ENCODE measurements around the gene FHL5. TPM values are rescaled to one million over a fixed set of nuclear protein-coding genes. Genes with fewer than 3 reads are reported as not detected.
"Not testable (repeated sequence)": the region's sequence is repeated elsewhere in the genome, so short reads cannot be mapped to it uniquely, and the experiment has no call there.

Gene FHL5
- total and polyA plus RNA-seq, 2 donors (not counting 3 experiments of a cell fraction or from before 2014, with no cell fraction given): not detected

DNA sequence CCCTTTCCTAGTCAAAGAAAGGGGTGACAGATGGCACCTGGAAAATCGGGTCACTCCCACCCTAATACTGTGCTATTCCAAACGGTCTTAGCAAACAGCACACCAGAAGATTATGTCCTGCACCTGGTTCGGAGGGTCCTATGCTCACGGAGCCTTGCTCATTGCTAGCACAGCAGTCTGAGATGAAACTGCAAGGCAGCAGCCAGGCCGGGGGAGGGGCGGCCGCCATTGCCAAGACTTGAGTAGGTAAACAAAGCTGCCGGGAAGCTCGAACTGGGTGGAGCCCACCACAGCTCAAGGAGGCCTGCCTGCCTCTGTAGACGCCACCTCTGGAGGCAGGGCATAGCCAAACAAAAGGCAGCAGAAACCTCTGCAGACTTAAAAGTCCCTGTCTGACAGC, 75.1 kb downstream of the FHL5 start:
- H3K9me1 ChIP-seq (replicated peaks; ENCODE audit: control insufficient read depth, extremely low read depth, insufficient read depth, low read length); H3K27ac ChIP-seq (ENCODE audit: insufficient read depth, low read depth, low read length); FAIRE-seq; intact Hi-C loops (cut with micrococcal nuclease); dilution Hi-C loops (cut with MboI; ENCODE audit: extremely low pct_ligation_motif_present, low sequenced_read_pairs); H3K79me2 ChIP-seq (ENCODE audit: control insufficient read depth, insufficient read depth, low read length); H3K36me3 ChIP-seq (ENCODE audit: control insufficient read depth in 2 of 2, extremely low read depth in 1 of 2, insufficient read depth in 2 of 2, low read length in 2 of 2); H3K4me3 ChIP-seq (replicated peaks in 1 of 3; ENCODE audit: insufficient read depth in 1 of 3, low read depth in 1 of 3, low read length in 3 of 3); CTCF ChIA-PET; H3K27me3 ChIP-seq (ENCODE audit: control insufficient read depth in 2 of 2, insufficient read depth in 2 of 2, low read length in 2 of 2); H3K4me2 ChIP-seq (ENCODE audit: insufficient read depth, low read length); H3K9me3 ChIP-seq (replicated peaks; ENCODE audit: control insufficient read depth, insufficient read depth, low read length); H3K9ac ChIP-seq (replicated peaks; ENCODE audit: extremely low read depth, insufficient read depth, low read length); H4K20me1 ChIP-seq (replicated peaks; ENCODE audit: control insufficient read depth, extremely low read depth, insufficient read depth, low read length); DNase-seq (ENCODE audit: low read depth, low spot score); H2AFZ ChIP-seq (ENCODE audit: low read depth, low read length); H3K4me1 ChIP-seq (ENCODE audit: control insufficient read depth, extremely low read depth, insufficient read depth, low read length); BruUV-seq (replicated peaks); POLR2A ChIA-PET: not testable (repeated sequence)

DNA sequence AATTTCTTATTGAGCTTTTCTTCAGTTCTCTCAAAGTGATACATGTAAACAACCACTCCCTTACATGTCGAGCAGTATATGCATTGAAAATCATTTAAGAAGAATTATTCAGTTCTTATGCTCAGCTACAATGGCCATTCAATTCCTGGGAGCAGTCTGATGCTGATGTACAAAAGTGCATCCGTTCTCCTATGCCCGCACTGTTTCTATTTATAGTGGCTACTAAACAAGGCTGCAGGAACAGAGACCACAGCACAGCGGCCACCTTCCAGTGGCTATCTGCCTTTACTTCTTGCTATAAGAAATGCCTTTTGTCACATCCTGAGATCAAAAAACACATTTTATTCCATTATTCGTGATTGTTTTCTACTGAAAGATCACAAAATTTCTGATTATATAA, 82.2 kb downstream of the FHL5 start:
- H3K9ac ChIP-seq (replicated peaks; ENCODE audit: extremely low read depth, insufficient read depth, low read length): no peak overlapping the region
- H3K4me1 ChIP-seq (ENCODE audit: control insufficient read depth, extremely low read depth, insufficient read depth, low read length): no peaks in the 10 kb centered on the region
- ChIA-PET POLR2A (no interaction called here), CTCF (no interaction called here)
- H3K4me3 ChIP-seq (replicated peaks in 1 of 3; ENCODE audit: insufficient read depth in 1 of 3, low read depth in 1 of 3, low read length in 3 of 3): no peak overlapping the region
- no peak for FAIRE-seq
- no peaks in the 10 kb centered on the region for H3K27me3 ChIP-seq (ENCODE audit: control insufficient read depth in 2 of 2, insufficient read depth in 2 of 2, low read length in 2 of 2)
- no peak overlapping the region for H3K27ac ChIP-seq (ENCODE audit: insufficient read depth, low read depth, low read length)
- dilution Hi-C loops (cut with MboI; ENCODE audit: extremely low pct_ligation_motif_present, low sequenced_read_pairs): no loop called here
- no peak for TF ChIP-seq MYC (IDR thresholded peaks at IDR 0.05; ENCODE audit: low read depth, low read length)
- TF ChIP-seq, protein P1, sequence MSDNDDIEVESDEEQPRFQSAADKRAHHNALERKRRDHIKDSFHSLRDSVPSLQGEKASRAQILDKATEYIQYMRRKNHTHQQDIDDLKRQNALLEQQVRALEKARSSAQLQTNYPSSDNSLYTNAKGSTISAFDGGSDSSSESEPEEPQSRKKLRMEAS (IDR thresholded peaks at IDR 0.05; ENCODE audit: insufficient read depth, insufficient read length): no peak
- no peak for TF ChIP-seq POLR2AphosphoS5 (IDR thresholded peaks at IDR 0.05; ENCODE audit: insufficient read depth, low read depth, low read length)
- no peak for TF ChIP-seq JUN (IDR thresholded peaks at IDR 0.05; ENCODE audit: borderline replicate concordance, insufficient read depth, insufficient read length, low read depth)
- TF ChIP-seq EZH2 (IDR thresholded peaks at IDR 0.05; ENCODE audit: borderline replicate concordance, low read depth, low read length, severe bottlenecking): no peak
- TF ChIP-seq POLR2A (IDR thresholded peaks at IDR 0.05; ENCODE audit: low read depth, low read length): no peak
- TF ChIP-seq FOS (IDR thresholded peaks at IDR 0.05; ENCODE audit: borderline replicate concordance, insufficient read depth, low read length): no peak
- TF ChIP-seq, protein P2, sequence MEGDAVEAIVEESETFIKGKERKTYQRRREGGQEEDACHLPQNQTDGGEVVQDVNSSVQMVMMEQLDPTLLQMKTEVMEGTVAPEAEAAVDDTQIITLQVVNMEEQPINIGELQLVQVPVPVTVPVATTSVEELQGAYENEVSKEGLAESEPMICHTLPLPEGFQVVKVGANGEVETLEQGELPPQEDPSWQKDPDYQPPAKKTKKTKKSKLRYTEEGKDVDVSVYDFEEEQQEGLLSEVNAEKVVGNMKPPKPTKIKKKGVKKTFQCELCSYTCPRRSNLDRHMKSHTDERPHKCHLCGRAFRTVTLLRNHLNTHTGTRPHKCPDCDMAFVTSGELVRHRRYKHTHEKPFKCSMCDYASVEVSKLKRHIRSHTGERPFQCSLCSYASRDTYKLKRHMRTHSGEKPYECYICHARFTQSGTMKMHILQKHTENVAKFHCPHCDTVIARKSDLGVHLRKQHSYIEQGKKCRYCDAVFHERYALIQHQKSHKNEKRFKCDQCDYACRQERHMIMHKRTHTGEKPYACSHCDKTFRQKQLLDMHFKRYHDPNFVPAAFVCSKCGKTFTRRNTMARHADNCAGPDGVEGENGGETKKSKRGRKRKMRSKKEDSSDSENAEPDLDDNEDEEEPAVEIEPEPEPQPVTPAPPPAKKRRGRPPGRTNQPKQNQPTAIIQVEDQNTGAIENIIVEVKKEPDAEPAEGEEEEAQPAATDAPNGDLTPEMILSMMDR (IDR thresholded peaks at IDR 0.05; ENCODE audit: extremely low read depth in 1 of 2, insufficient read depth in 1 of 2, low read depth in 1 of 2, low read length in 2 of 2): no peak
- TF ChIP-seq GATA2 (IDR thresholded peaks at IDR 0.05; ENCODE audit: insufficient read depth, insufficient read length, low read depth, low read length): no peak
- H3K36me3 ChIP-seq (ENCODE audit: control insufficient read depth in 2 of 2, extremely low read depth in 1 of 2, insufficient read depth in 2 of 2, low read length in 2 of 2): no peaks in the 10 kb centered on the region
- DNase-seq (ENCODE audit: low read depth, low spot score): no peak
- H2AFZ ChIP-seq (ENCODE audit: low read depth, low read length): no peak overlapping the region
- H3K79me2 ChIP-seq (ENCODE audit: control insufficient read depth, insufficient read depth, low read length): no peaks in the 10 kb centered on the region
- intact Hi-C loops (cut with micrococcal nuclease): no loop called here
- H3K9me1 ChIP-seq (replicated peaks; ENCODE audit: control insufficient read depth, extremely low read depth, insufficient read depth, low read length): no peaks in the 10 kb centered on the region
- no peak overlapping the region for H3K4me2 ChIP-seq (ENCODE audit: insufficient read depth, low read length)
- no TSS peak for BruUV-seq (replicated peaks)
- no peaks in the 10 kb centered on the region for H3K9me3 ChIP-seq (replicated peaks; ENCODE audit: control insufficient read depth, insufficient read depth, low read length)
- no peaks in the 10 kb centered on the region for H4K20me1 ChIP-seq (replicated peaks; ENCODE audit: control insufficient read depth, extremely low read depth, insufficient read depth, low read length)
